Measurements from ENCODE around the gene ENKD1. TPM values are rescaled to one million over a fixed set of nuclear protein-coding genes. Genes with fewer than 3 reads are reported as not detected.

Gene ENKD1
- total and polyA plus RNA-seq, 4 experiments from 2014 or later, result 1.1 to 7.7 (median 4.6) TPM

GRCh38 chr16:67636713-67637112 is 29.8 kb downstream of the ENKD1 start:
- Mint-ChIP-seq H3K9me3 (no peaks in the 10 kb centered on the region), H3K27ac (peak overlapping the region in 2 of 7 donors; percentile 12 to 64), H3K4me3 (no peak overlapping the region), H3K4me1 (peaks cover 0 to 1% (median 0%) of the 10 kb centered on the region in 4 donors), H3K36me3 (peaks cover 39 to 46% of the 10 kb centered on the region in 2 donors), H3K27me3 (no peaks in the 10 kb centered on the region)
- intact Hi-C loops (cut with micrococcal nuclease), result no loop called here
- Histone ChIP-seq H3K4me1 (ENCODE audit: insufficient read depth, low read length) (no peaks in the 10 kb centered on the region), H3K9me3 (ENCODE audit: control insufficient read depth in 1 of 2, low read length in 2 of 2) (no peaks in the 10 kb centered on the region), H3K4me3 (ENCODE audit: low read length in 2 of 2) (no peak overlapping the region), H3K27me3 (ENCODE audit: insufficient read depth, low read length) (no peaks in the 10 kb centered on the region), H3K27ac (ENCODE audit: low read depth, low read length) (no peak overlapping the region), H3K36me3 (ENCODE audit: insufficient read depth, low read length) (peaks cover 42% of the 10 kb centered on the region)
- DNase-seq, result no peak
- POLR2A ChIA-PET (ENCODE audit: partially characterized antibody), result no interaction called here
- CTCF ChIA-PET (ENCODE audit: partially characterized antibody), result no interaction called here

GRCh38 chr16:67632415-67633172 is 34.0 kb downstream of the ENKD1 start:
- Histone ChIP-seq H3K27me3 (ENCODE audit: insufficient read depth, low read length) (no peaks in the 10 kb centered on the region), H3K36me3 (ENCODE audit: insufficient read depth, low read length) (peaks cover 50% of the 10 kb centered on the region)

GRCh38 chr16:67628216-67628615 is 38.3 kb downstream of the ENKD1 start:
- intact Hi-C loops (cut with micrococcal nuclease), result no loop called here
- peak overlapping the region in 2 of 7 donors; percentile 17 to 62 for H3K27ac Mint-ChIP-seq
- Histone ChIP-seq H3K27ac (ENCODE audit: low read depth, low read length) (no peak overlapping the region), H3K4me3 (ENCODE audit: low read length in 2 of 2) (no peak overlapping the region), H3K36me3 (ENCODE audit: insufficient read depth, low read length) (peaks cover 63% of the 10 kb centered on the region), H3K4me1 (ENCODE audit: insufficient read depth, low read length) (no peaks in the 10 kb centered on the region), H3K27me3 (ENCODE audit: insufficient read depth, low read length) (no peaks in the 10 kb centered on the region), H3K9me3 (ENCODE audit: control insufficient read depth in 1 of 2, low read length in 2 of 2) (no peaks in the 10 kb centered on the region)
- POLR2A ChIA-PET (ENCODE audit: partially characterized antibody), result interaction anchor here (0.8 to 1.4 kb wide), 2 partner anchors 56 to 81 kb away, joined by 3 to 5 read pairs; no protein-coding TSS in a partner anchor
- peaks cover 0 to 6% (median 0%) of the 10 kb centered on the region in 4 donors for H3K4me1 Mint-ChIP-seq
- DNase-seq, result no peak
- no peak overlapping the region for H3K4me3 Mint-ChIP-seq
- H3K9me3 Mint-ChIP-seq, result no peaks in the 10 kb centered on the region
- CTCF ChIA-PET (ENCODE audit: partially characterized antibody), result interaction anchor here (0.6 to 1.9 kb wide), 4 partner anchors 16 to 106 kb away, joined by 3 to 5 read pairs (median 4); partner anchors contain the start of gene CARMIL2
- H3K36me3 Mint-ChIP-seq, result peaks cover 48 to 64% of the 10 kb centered on the region in 2 donors
- no peaks in the 10 kb centered on the region for H3K27me3 Mint-ChIP-seq

More at GRCh38 chr16:67632415-67633172, 34.0 kb downstream of the ENKD1 start:
- ChIA-PET CTCF (ENCODE audit: partially characterized antibody) (interaction anchor here (0.7 to 3.6 kb wide), 4 partner anchors 11 to 111 kb away, joined by 3 to 16 read pairs (median 12); partner anchors contain the start of genes CARMIL2 and CTCF), POLR2A (ENCODE audit: partially characterized antibody) (interaction anchor here (1.5 to 2.3 kb wide), 2 partner anchors 12 to 85 kb away, joined by 6 to 9 read pairs; partner anchors contain the start of gene CARMIL2)
- no peaks in the 10 kb centered on the region for H3K9me3 ChIP-seq (ENCODE audit: control insufficient read depth in 1 of 2, low read length in 2 of 2)
- Mint-ChIP-seq H3K4me1 (peaks cover 0 to 5% (median 0%) of the 10 kb centered on the region in 4 donors), H3K27me3 (no peaks in the 10 kb centered on the region), H3K9me3 (no peaks in the 10 kb centered on the region), H3K4me3 (no peak overlapping the region), H3K27ac (peak overlapping the region in 2 of 7 donors; percentile 80 to 86), H3K36me3 (peaks cover 40 to 61% of the 10 kb centered on the region in 2 donors)
- intact Hi-C loops (cut with micrococcal nuclease), result no loop called here
- DNase-seq, result no peak
- no peaks in the 10 kb centered on the region for H3K4me1 ChIP-seq (ENCODE audit: insufficient read depth, low read length)
- H3K4me3 ChIP-seq (ENCODE audit: low read length in 2 of 2), result no peak overlapping the region
- H3K27ac ChIP-seq (ENCODE audit: low read depth, low read length), result no peak overlapping the region

- Histone ChIP-seq H3K9me3 (ENCODE audit: control insufficient read depth in 1 of 2, low read length in 2 of 2) (no peaks in the 10 kb centered on the region), H3K36me3 (ENCODE audit: insufficient read depth, low read length) (peaks cover 42% of the 10 kb centered on the region), H3K27ac (ENCODE audit: low read depth, low read length) (no peak overlapping the region), H3K4me3 (ENCODE audit: low read length in 2 of 2) (no peak overlapping the region), H3K27me3 (ENCODE audit: insufficient read depth, low read length) (no peaks in the 10 kb centered on the region), H3K4me1 (ENCODE audit: insufficient read depth, low read length) (no peaks in the 10 kb centered on the region)
- Mint-ChIP-seq H3K4me3 (no peak overlapping the region), H3K36me3 (peaks cover 39 to 65% of the 10 kb centered on the region in 2 donors), H3K4me1 (peaks cover 0 to 5% (median 2%) of the 10 kb centered on the region in 4 donors), H3K27me3 (no peaks in the 10 kb centered on the region), H3K27ac (peak overlapping the region in 1 of 7 donors; percentile 7), H3K9me3 (no peaks in the 10 kb centered on the region)
- POLR2A ChIA-PET (ENCODE audit: partially characterized antibody), result interaction anchor here (0.6 to 0.9 kb wide), 3 partner anchors 51 to 656 kb away, joined by 3 to 5 read pairs (median 3); no protein-coding TSS in a partner anchor
- DNase-seq, result no peak
- intact Hi-C loops (cut with micrococcal nuclease), result no loop called here
- CTCF ChIA-PET (ENCODE audit: partially characterized antibody), result interaction anchor here (0.6 to 1.5 kb wide), 6 partner anchors 9 to 122 kb away, joined by 3 read pairs; partner anchors contain the start of gene CARMIL2
These were observed 52.7 kb downstream of the ENKD1 start for GRCh38 chr16:67613808-67614207.

Other genes starting within 250 kb of the ENKD1 start
- not detected for gene HSD11B2, start 235.6 kb downstream of the ENKD1 start, total RNA-seq
- under 1 TPM in 1 of 2 donors, not detected in 1; 0.29 TPM for gene HSD11B2, start 235.6 kb downstream of the ENKD1 start, polyA plus RNA-seq
- gene ATP6V0D1, start 185.6 kb downstream of the ENKD1 start, total RNA-seq, result 10 to 100 TPM; 42.8 to 49.0 TPM
- gene ATP6V0D1, start 185.6 kb downstream of the ENKD1 start, polyA plus RNA-seq, result 100 to 1,000 TPM in 1 of 2 donors, 10 to 100 TPM in 1; 92.8 to 133 TPM
- gene AGRP, start 183.2 kb downstream of the ENKD1 start, total RNA-seq, result not detected
- gene AGRP, start 183.2 kb downstream of the ENKD1 start, polyA plus RNA-seq, result not detected
- gene RIPOR1, start 137.9 kb downstream of the ENKD1 start, total RNA-seq, result 10 to 100 TPM; 46.8 to 53.8 TPM
- gene RIPOR1, start 137.9 kb downstream of the ENKD1 start, polyA plus RNA-seq, result 1 to 10 TPM in 1 of 2 donors, under 1 TPM in 1; 0.75 to 7.1 TPM
- gene CTCF, start 104.2 kb downstream of the ENKD1 start, total RNA-seq, result 10 to 100 TPM; 69.8 to 72.5 TPM
- gene CTCF, start 104.2 kb downstream of the ENKD1 start, polyA plus RNA-seq, result 10 to 100 TPM; 26.5 to 85.7 TPM
- 100 to 1,000 TPM; 194 to 195 TPM for gene CARMIL2, start 21.6 kb downstream of the ENKD1 start, total RNA-seq
- gene CARMIL2, start 21.6 kb downstream of the ENKD1 start, polyA plus RNA-seq, result 10 to 100 TPM in 1 of 2 donors, 1 to 10 TPM in 1; 7.5 to 36.3 TPM
- gene ACD, start 6.5 kb downstream of the ENKD1 start, total RNA-seq, result 10 to 100 TPM; 49.6 to 50.6 TPM
- 10 to 100 TPM; 33.3 to 48.5 TPM for gene ACD, start 6.5 kb downstream of the ENKD1 start, polyA plus RNA-seq
- 1 to 10 TPM; 7.4 to 8.8 TPM for gene PARD6A, start 5.8 kb downstream of the ENKD1 start, total RNA-seq
- 10 to 100 TPM; 17.8 to 26.5 TPM for gene PARD6A, start 5.8 kb downstream of the ENKD1 start, polyA plus RNA-seq
- gene C16orf86, start 64 bp upstream of the ENKD1 start, total RNA-seq, result 1 to 10 TPM; 2.9 to 3.6 TPM
- gene C16orf86, start 64 bp upstream of the ENKD1 start, polyA plus RNA-seq, result 1 to 10 TPM; 4.1 TPM
- 10 to 100 TPM; 18.0 to 19.8 TPM for gene GFOD2, start 52.6 kb upstream of the ENKD1 start, total RNA-seq
- gene GFOD2, start 52.6 kb upstream of the ENKD1 start, polyA plus RNA-seq, result 10 to 100 TPM; 10.8 to 19.2 TPM
- 10 to 100 TPM; 25.6 to 27.8 TPM for gene RANBP10, start 139.8 kb upstream of the ENKD1 start, total RNA-seq
- 10 to 100 TPM in 1 of 2 donors, 1 to 10 TPM in 1; 7.1 to 14.7 TPM for gene RANBP10, start 139.8 kb upstream of the ENKD1 start, polyA plus RNA-seq
- under 1 TPM; 0.44 to 0.64 TPM for gene TSNAXIP1, start 140.1 kb upstream of the ENKD1 start, total RNA-seq
- not detected for gene TSNAXIP1, start 140.1 kb upstream of the ENKD1 start, polyA plus RNA-seq
- gene THAP11, start 175.6 kb upstream of the ENKD1 start, total RNA-seq, result 10 to 100 TPM; 56.8 to 58.4 TPM
- gene THAP11, start 175.6 kb upstream of the ENKD1 start, polyA plus RNA-seq, result 100 to 1,000 TPM; 130 to 147 TPM
- gene NUTF2, start 180.2 kb upstream of the ENKD1 start, total RNA-seq, result 10 to 100 TPM; 41.2 to 45.9 TPM
- gene NUTF2, start 180.2 kb upstream of the ENKD1 start, polyA plus RNA-seq, result 100 to 1,000 TPM; 127 to 128 TPM
- gene CENPT, start 180.9 kb upstream of the ENKD1 start, total RNA-seq, result 100 to 1,000 TPM; 103 to 107 TPM
- 10 to 100 TPM; 15.4 to 18.1 TPM for gene CENPT, start 180.9 kb upstream of the ENKD1 start, polyA plus RNA-seq
- 100 to 1,000 TPM; 141 to 144 TPM for gene EDC4, start 206.3 kb upstream of the ENKD1 start, total RNA-seq
- gene EDC4, start 206.3 kb upstream of the ENKD1 start, polyA plus RNA-seq, result 10 to 100 TPM; 18.5 to 37.3 TPM
- 1 to 10 TPM; 5.9 to 7.0 TPM for gene NRN1L, start 218.1 kb upstream of the ENKD1 start, total RNA-seq
- gene NRN1L, start 218.1 kb upstream of the ENKD1 start, polyA plus RNA-seq, result under 1 TPM; 0.81 to 0.96 TPM
- gene PSKH1, start 226.5 kb upstream of the ENKD1 start, total RNA-seq, result 10 to 100 TPM; 22.3 to 25.1 TPM
- 10 to 100 TPM; 19.4 to 25.3 TPM for gene PSKH1, start 226.5 kb upstream of the ENKD1 start, polyA plus RNA-seq